ENCODE measurements around the gene TPSD1.

TPSD1 gene

GRCh38 chr16:1301562-1301961 is 45.7 kb downstream of the TPSD1 start:
- DNase-seq: no peak

- DNase-seq: no peak
These were observed 50.0 kb downstream of the TPSD1 start for GRCh38 chr16:1305823-1306222.

GRCh38 chr16:1306334-1306733 is 50.5 kb downstream of the TPSD1 start:
- DNase-seq: no peak

- DNase-seq: no peak
These were observed 52.4 kb downstream of the TPSD1 start for GRCh38 chr16:1308036-1308976.

Measured in fibroblast of upper back skin (primary cell).